ENCODE data around the gene KCNK4. TPM values are rescaled to one million over a fixed set of nuclear protein-coding genes. Genes with fewer than 3 reads are reported as not detected.

The KCNK4 gene
- total RNA-seq, 2 donors from 2014 or later, result not detected

GRCh38 chr11:64324692-64325469 is 33.8 kb downstream of the KCNK4 start:
- Histone ChIP-seq H3K27ac (no peak overlapping the region), H3K4me1 (peaks cover 34% of the 10 kb centered on the region), H3K27me3 (no peaks in the 10 kb centered on the region), H3K9me3 (no peaks in the 10 kb centered on the region), H3K36me3 (replicated peaks in 1 of 2; ENCODE audit: insufficient read depth in 1 of 2, low read depth in 2 of 2) (peaks cover 0 to 2% of the 10 kb centered on the region in 2 donors), H3K4me3 (no peak overlapping the region)
- DNase-seq (no peak), ATAC-seq (no peak)
- intact Hi-C loops (cut with DNase I), result no loop called here
- 85 to 92% methylated on average over 11 of the region's 11 CpGs for WGBS, 2 donors
- TF ChIP-seq POLR2A (IDR thresholded peaks at IDR 0.05) (no peak), CTCF (IDR thresholded peaks at IDR 0.05) (no peak)

- H3K4me1 ChIP-seq, result peaks cover 26% of the 10 kb centered on the region
- no peaks in the 10 kb centered on the region for H3K9me3 ChIP-seq
- ATAC-seq (no peak), DNase-seq (no peak)
- H3K27me3 ChIP-seq, result no peaks in the 10 kb centered on the region
- WGBS, 2 donors, result 90 to 97% methylated on average over 2 of the region's 2 CpGs
- TF ChIP-seq CTCF (IDR thresholded peaks at IDR 0.05) (no peak), POLR2A (IDR thresholded peaks at IDR 0.05) (no peak)
- peaks cover 0 to 2% of the 10 kb centered on the region in 2 donors for H3K36me3 ChIP-seq (replicated peaks in 1 of 2; ENCODE audit: insufficient read depth in 1 of 2, low read depth in 2 of 2)
- no peak overlapping the region for H3K27ac ChIP-seq
- H3K4me3 ChIP-seq, result no peak overlapping the region
- intact Hi-C loops (cut with DNase I), result no loop called here
These were observed 36.3 kb downstream of the KCNK4 start for GRCh38 chr11:64327375-64327774.

- 53 to 66% methylated on average over 3 of the region's 3 CpGs for WGBS, 2 donors
- Histone ChIP-seq H3K27ac (no peak overlapping the region), H3K9me3 (no peaks in the 10 kb centered on the region), H3K27me3 (no peaks in the 10 kb centered on the region), H3K36me3 (replicated peaks in 1 of 2; ENCODE audit: insufficient read depth in 1 of 2, low read depth in 2 of 2) (no peaks in the 10 kb centered on the region), H3K4me3 (no peak overlapping the region), H3K4me1 (peaks cover 29% of the 10 kb centered on the region)
- ATAC-seq (no peak), DNase-seq (no peak)
- intact Hi-C loops (cut with DNase I), result no loop called here
- TF ChIP-seq CTCF (IDR thresholded peaks at IDR 0.05) (no peak), POLR2A (IDR thresholded peaks at IDR 0.05) (no peak)
These were observed 36.9 kb downstream of the KCNK4 start for GRCh38 chr11:64327993-64328392.

GRCh38 chr11:64330888-64331287 is 39.8 kb downstream of the KCNK4 start:
- H3K27ac ChIP-seq, result no peak overlapping the region
- intact Hi-C loops (cut with DNase I), result no loop called here
- no peak for TF ChIP-seq CTCF (IDR thresholded peaks at IDR 0.05)
- TF ChIP-seq POLR2A (IDR thresholded peaks at IDR 0.05), result no peak
- no peaks in the 10 kb centered on the region for H3K36me3 ChIP-seq (replicated peaks in 1 of 2; ENCODE audit: insufficient read depth in 1 of 2, low read depth in 2 of 2)
- no peaks in the 10 kb centered on the region for H3K27me3 ChIP-seq
- DNase-seq (no peak), ATAC-seq (no peak)
- WGBS, 2 donors, result 77 to 82% methylated on average over 11 of the region's 11 CpGs
- H3K4me1 ChIP-seq, result peaks cover 29% of the 10 kb centered on the region
- H3K4me3 ChIP-seq, result no peak overlapping the region
- H3K9me3 ChIP-seq, result no peaks in the 10 kb centered on the region
